Measurements from ENCODE around the gene CLDN25.

GRCh38 chr11:113773416-113774173, 6.0 kb upstream of the CLDN25 start, which contains the start of gene ZW10:
- TF ChIP-seq POLR2AphosphoS5 (IDR thresholded peaks at IDR 0.05; ENCODE audit: low read depth, low read length): peak; percentile 89
- no peak for TF ChIP-seq REST (IDR thresholded peaks at IDR 0.05; ENCODE audit: insufficient read depth in 1 of 2, low read depth in 2 of 2, low read length in 2 of 2)

Measured in PFSK-1 (cell line).